HepG2 (cell line): Measurements from ENCODE around the gene ISG20. TPM values are rescaled to one million over a fixed set of nuclear protein-coding genes. Genes with fewer than 3 reads are reported as not detected.
A peak's percentile ranks its signal among the peaks of the same experiment; 100 is the strongest.

Experiments used
- ATAC-seq: fragments of 200-7000 bp; cut with Tn5 transposase; 3 replicates; pipeline ENCODE4 v1.9.1; 2020; ENCODE audit warnings: mild to moderate bottlenecking, moderate library complexity
- BruUV-seq: library from RNA; stranded (reverse); fragments of 400-500 nt; replicated peaks from 2 replicates; lab custom pipeline; 2021; lab: Mats Ljungman, UMichigan
- CTCF ChIA-PET: fragments of 300-600 bp; formaldehyde crosslinking; extraction: SDS; loops from one replicate; lab custom pipeline; 2021; ENCODE audit warnings: low total read pairs, inconsistent platforms, low intra/inter-chr PET ratio; lab: Yijun Ruan, JAX
- POLR2A ChIA-PET: fragments of 350-600 bp; sonication (Branson Sonifier 250); formaldehyde crosslinking; loops from one replicate; lab custom pipeline; 2020; ENCODE audit warnings: antibody characterized with exemption, inconsistent platforms; lab: Yijun Ruan, JAX
- DNase-seq: peaks from one replicate; pipeline ENCODE4 v3.0.0-alpha.2; 2015; ENCODE audit warnings: low spot score
- FAIRE-seq: peaks from 3 replicates; lab custom pipeline; 2011; peaks lifted over from hg19 to GRCh38; lab: Jason Lieb, UNC
- H2AFZ ChIP-seq: one replicate; pipeline ENCODE4 v1.6.1; 2011; ENCODE audit warnings: low read length, inconsistent platforms
- H3K27ac ChIP-seq: fragments of 300-600 bp; 3 replicates; pipeline ENCODE4 v1.8.0; 2011; ENCODE audit warnings: mixed run types, mild to moderate bottlenecking, mixed read lengths, low read length, inconsistent platforms; ENCODE audit not compliant: insufficient read depth; ENCODE audit errors: extremely low read length
- H3K27me3 ChIP-seq, 2 experiments: fragments of 200-600 bp in 1 of 2; 2 replicates in 1 of 2; 3 replicates in 1 of 2; pipeline versions ENCODE4 v1.6.0 to v1.8.0; 2011; ENCODE audit warnings: low read length in 2 of 2, mild to moderate bottlenecking in 2 of 2, moderate library complexity in 2 of 2, inconsistent platforms in 1 of 2; ENCODE audit not compliant: insufficient read depth in 2 of 2, control insufficient read depth in 1 of 2
- H3K36me3 ChIP-seq, 2 experiments: fragments of 200-600 bp in 1 of 2; replicated peaks in 1 of 2; 2 replicates in 1 of 2; 3 replicates in 1 of 2; pipeline versions ENCODE4 v1.5.1 to v1.8.0; 2011; ENCODE audit warnings: low read length in 2 of 2, inconsistent platforms in 1 of 2; ENCODE audit not compliant: insufficient read depth in 2 of 2, control insufficient read depth in 1 of 2
- H3K4me1 ChIP-seq: 2 replicates; pipeline ENCODE4 v1.5.1; 2012; ENCODE audit warnings: low read length, inconsistent platforms; ENCODE audit not compliant: insufficient read depth
- H3K4me2 ChIP-seq: 2 replicates; pipeline ENCODE4 v1.6.0; 2011; ENCODE audit warnings: low read depth, low read length, inconsistent platforms
- H3K4me3 ChIP-seq, 3 experiments: fragments of 200-600 bp in 1 of 3; sonication (generic), shearing (Covaris generic) in 1 of 3; replicated peaks in 1 of 3; 2 replicates each; pipeline ENCODE4 v1.5.1; 2011 to 2016; ENCODE audit warnings: low read length in 3 of 3, inconsistent platforms in 2 of 3, low read depth in 2 of 3, mild to moderate bottlenecking in 2 of 3, control low read depth in 1 of 3, mixed read lengths in 1 of 3; ENCODE audit not compliant: insufficient read depth in 1 of 3
- H3K79me2 ChIP-seq: one replicate; pipeline ENCODE4 v1.6.1; 2011; ENCODE audit warnings: low read length, inconsistent platforms; ENCODE audit not compliant: insufficient read depth
- H3K9ac ChIP-seq: 2 replicates; pipeline ENCODE4 v1.6.0; 2011; ENCODE audit warnings: mild to moderate bottlenecking, low read depth, low read length, inconsistent platforms; ENCODE audit not compliant: insufficient read depth
- H3K9me3 ChIP-seq: 2 replicates; pipeline ENCODE4 v1.5.1; 2012; ENCODE audit warnings: mild to moderate bottlenecking, low read length
- H4K20me1 ChIP-seq: 2 replicates; pipeline ENCODE4 v1.6.0; 2011; ENCODE audit warnings: inconsistent platforms, mild to moderate bottlenecking, low read length, moderate library complexity; ENCODE audit not compliant: insufficient read depth
- CEBPG ChIP-seq: IDR thresholded peaks from 2 replicates; pipeline ENCODE4 v1.6.1; 2016
- EED ChIP-seq: sonication (generic); formaldehyde crosslinking; IDR thresholded peaks from 2 replicates; pipeline ENCODE4 v1.5.0; 2020; ENCODE audit warnings: mild to moderate bottlenecking, missing genetic modification reagents
- FOSL2 ChIP-seq: sonication (generic); formaldehyde crosslinking; IDR thresholded peaks from 2 replicates; pipeline ENCODE4 v1.4.0; 2020; ENCODE audit warnings: missing genetic modification reagents
- GTF2F1 ChIP-seq: fragments of 150-350 bp; IDR thresholded peaks from 2 replicates; pipeline ENCODE4 v1.6.1; 2014; ENCODE audit warnings: low read length
- KDM2A ChIP-seq: sonication (generic); formaldehyde crosslinking; IDR thresholded peaks from 2 replicates; pipeline ENCODE4 v1.4.0; 2020; ENCODE audit warnings: low read depth, missing genetic modification reagents, borderline replicate concordance
- RAD21 ChIP-seq: fragments of 450-650 bp; formaldehyde crosslinking; IDR thresholded peaks from 2 replicates; pipeline ENCODE4 v1.5.0; 2020; ENCODE audit warnings: mild to moderate bottlenecking
- RAD51 ChIP-seq: fragments of 450-650 bp; IDR thresholded peaks from 2 replicates; pipeline ENCODE4 v1.6.1; 2016; ENCODE audit warnings: borderline replicate concordance
- SMC3 ChIP-seq: IDR thresholded peaks from 2 replicates; pipeline ENCODE4 v1.6.1; 2011; ENCODE audit warnings: low read length, improper control_type of control experiment
- STAG1 ChIP-seq: sonication (generic); formaldehyde crosslinking; IDR thresholded peaks from 2 replicates; pipeline ENCODE4 v1.4.0; 2020; ENCODE audit warnings: missing genetic modification reagents
- ZNF136 ChIP-seq: sonication (generic); formaldehyde crosslinking; IDR thresholded peaks from 2 replicates; pipeline ENCODE4 v1.8.1; 2022; ENCODE audit warnings: low read depth, mild to moderate bottlenecking, moderate library complexity, missing genetic modification reagents
- ZNF3 ChIP-seq: IDR thresholded peaks from 2 replicates; pipeline ENCODE4 v1.7.0; 2017; ENCODE audit warnings: inconsistent platforms
- ZNF552 ChIP-seq: sonication (generic); formaldehyde crosslinking; IDR thresholded peaks from 2 replicates; pipeline ENCODE4 v1.9.0; 2022; ENCODE audit warnings: missing genetic modification reagents, mild to moderate bottlenecking, borderline replicate concordance
- ZNF644 ChIP-seq: IDR thresholded peaks from 2 replicates; pipeline ENCODE4 v1.6.1; 2016; ENCODE audit warnings: low read depth
- WGBS: methylation state at CpG from one replicate; pipeline ENCODE4 v1.1.6; 2017; ENCODE audit warnings: low lambda C conversion rate; 5-methylcytosine and 5-hydroxymethylcytosine counted together
- in situ Hi-C: cut with HindIII; loops from 2 replicates; pipeline ENCODE4 v1.10.0; 2017; ENCODE audit warnings: low pct_unique_long_range_greater_than_20kb; ENCODE audit not compliant: extremely low pct_ligation_motif_present
- intact Hi-C: fragments of 100-400 bp; cut with micrococcal nuclease; formaldehyde crosslinking; loops from one replicate; pipeline ENCODE4 v1.10.0; 2022; ENCODE audit not compliant: unreplicated experiment
- polyA plus RNA-seq, 8 experiments: library from polyadenylated mRNA; depleted of rRNA in 3 of 8; stranded (reverse) in 7 of 8; unstranded in 1 of 8; fragments of >200 nt; fragmentation: Illumina TruSeq in 4 of 8; extraction: Trizol in 4 of 8; gene quantifications; 2 replicates each; pipeline versions ENCODE4 v1.2.1 to v1.2.3, GENCODE V29; 2011 to 2016; ENCODE audit warnings: low read depth in 4 of 8, missing spikeins in 1 of 8, mixed read lengths in 1 of 8; ENCODE audit not compliant: insufficient read depth in 1 of 8
- total RNA-seq, 5 experiments: library from RNA; depleted of rRNA; stranded (reverse); fragments of >200 nt; fragmentation: Illumina TruSeq; extraction: Trizol; gene quantifications; 2 replicates each; pipeline ENCODE4 v1.2.3, GENCODE V29; 2016; ENCODE audit warnings: low read depth in 1 of 5
- TF ChIP-seq, protein P1 (sequence below): sonication (generic); formaldehyde crosslinking; IDR thresholded peaks from 2 replicates; pipeline ENCODE4 v1.5.0; 2020; ENCODE audit warnings: mild to moderate bottlenecking, missing genetic modification reagents, moderate library complexity
- TF ChIP-seq, protein P2 (sequence below): sonication (generic); formaldehyde crosslinking; IDR thresholded peaks from 2 replicates; pipeline ENCODE4 v1.5.1; 2020; ENCODE audit warnings: mild to moderate bottlenecking, missing genetic modification reagents, moderate library complexity
- TF ChIP-seq, protein P3 (sequence below): sonication (generic); formaldehyde crosslinking; IDR thresholded peaks from 2 replicates; pipeline ENCODE4 v1.4.0; 2020; ENCODE audit warnings: missing genetic modification reagents

ISG20 gene
- total and polyA plus RNA-seq, 2 of the 13 experiments (the other 11 are each of a cell fraction or from before 2014, with no cell fraction given), result 6.3 to 31.5 TPM

DNA sequence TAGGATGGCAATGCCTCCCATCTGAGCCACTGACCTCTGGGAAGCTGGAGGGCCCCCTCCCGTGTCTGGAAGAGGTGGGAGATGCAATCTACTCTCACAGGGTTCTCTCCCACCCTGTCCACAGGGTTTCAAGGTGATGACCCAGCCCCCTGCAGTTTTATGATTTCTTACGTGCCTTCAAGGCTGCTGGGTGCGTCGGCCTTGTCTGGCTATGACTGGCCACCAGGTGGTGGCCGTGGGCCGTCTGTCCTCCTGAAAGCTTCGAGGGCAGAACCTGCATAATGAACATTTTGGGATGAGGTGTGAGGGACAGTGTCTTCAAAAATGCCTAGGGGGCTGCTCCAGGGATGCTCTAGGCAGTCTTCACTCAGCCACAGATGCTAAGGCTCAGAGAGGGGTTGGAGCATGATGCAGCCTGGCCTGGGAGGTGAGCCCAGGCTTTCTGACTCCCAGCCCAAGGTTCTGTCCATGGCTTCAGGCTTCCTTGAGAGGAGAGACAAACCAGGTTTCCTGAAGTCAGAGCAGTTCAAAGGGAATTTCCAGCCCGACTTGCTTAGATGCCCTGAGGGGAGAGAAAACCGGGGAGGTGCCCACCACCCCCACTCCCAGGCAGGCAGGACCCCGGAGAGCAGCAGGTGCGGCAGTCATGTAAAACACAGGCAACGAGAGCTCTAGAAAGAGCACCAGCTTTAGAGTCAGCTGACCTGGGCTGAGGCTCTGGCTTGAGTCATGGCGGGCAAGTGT, 18.7 kb downstream of the ISG20 start:
- 16% methylated on average over 10 of the region's 13 CpGs for WGBS
- BruUV-seq, result no TSS peak
- Histone ChIP-seq H3K36me3 (no peaks in the 10 kb centered on the region), H3K4me1 (no peaks in the 10 kb centered on the region), H3K4me3 (no peak overlapping the region), H3K4me2 (no peak overlapping the region), H3K9me3 (no peaks in the 10 kb centered on the region), H2AFZ (no peak overlapping the region), H3K27ac (no peak overlapping the region), H4K20me1 (0 out of 2 replicates have a peak, but pooled peaks cover 2% of the 10 kb centered on the region), H3K9ac (no peak overlapping the region), H3K79me2 (no peaks in the 10 kb centered on the region), H3K27me3 (peaks cover 0 to 13% of the 10 kb centered on the region in 2 experiments; a peak in 4 of 5 replicates)
- ChIA-PET CTCF (interaction anchor here (1.1 to 1.5 kb wide), 2 partner anchors 44 to 177 kb away, joined by 6 to 10 read pairs; no protein-coding TSS in a partner anchor), POLR2A (no interaction called here)
- in situ Hi-C loops, result no loop called here
- ATAC-seq (peak; percentile 83), FAIRE-seq (peak; percentile 50), DNase-seq (no peak)
- intact Hi-C loops, result loop anchor here (1.0 kb wide), 2 partner anchors 44 to 177 kb away; no protein-coding TSS in a partner anchor
- TF ChIP-seq ZNF136 (no peak), FOSL2 (0 out of 2 replicates have a peak, but pooled peaks have one; percentile 18), KDM2A (CRISPR knock-in tag) (peak; percentile 57; the same call in 1 of the 2 replicates), RAD21 (peak; percentile 80), RAD51 (no peak), GTF2F1 (no peak), SMC3 (peak; percentile 71), ZNF552 (no peak), EED (CRISPR knock-in tag) (peak; percentile 34; the same call in 1 of the 2 replicates), ZNF644 (CRISPR knock-in tag) (no peak), STAG1 (CRISPR knock-in tag) (peak; percentile 91), ZNF3 (no peak), CEBPG (CRISPR knock-in tag) (no peak)
- TF ChIP-seq, protein P1, sequence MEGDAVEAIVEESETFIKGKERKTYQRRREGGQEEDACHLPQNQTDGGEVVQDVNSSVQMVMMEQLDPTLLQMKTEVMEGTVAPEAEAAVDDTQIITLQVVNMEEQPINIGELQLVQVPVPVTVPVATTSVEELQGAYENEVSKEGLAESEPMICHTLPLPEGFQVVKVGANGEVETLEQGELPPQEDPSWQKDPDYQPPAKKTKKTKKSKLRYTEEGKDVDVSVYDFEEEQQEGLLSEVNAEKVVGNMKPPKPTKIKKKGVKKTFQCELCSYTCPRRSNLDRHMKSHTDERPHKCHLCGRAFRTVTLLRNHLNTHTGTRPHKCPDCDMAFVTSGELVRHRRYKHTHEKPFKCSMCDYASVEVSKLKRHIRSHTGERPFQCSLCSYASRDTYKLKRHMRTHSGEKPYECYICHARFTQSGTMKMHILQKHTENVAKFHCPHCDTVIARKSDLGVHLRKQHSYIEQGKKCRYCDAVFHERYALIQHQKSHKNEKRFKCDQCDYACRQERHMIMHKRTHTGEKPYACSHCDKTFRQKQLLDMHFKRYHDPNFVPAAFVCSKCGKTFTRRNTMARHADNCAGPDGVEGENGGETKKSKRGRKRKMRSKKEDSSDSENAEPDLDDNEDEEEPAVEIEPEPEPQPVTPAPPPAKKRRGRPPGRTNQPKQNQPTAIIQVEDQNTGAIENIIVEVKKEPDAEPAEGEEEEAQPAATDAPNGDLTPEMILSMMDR (CRISPR knock-in tag), result peak; percentile 87
- TF ChIP-seq, protein P2, sequence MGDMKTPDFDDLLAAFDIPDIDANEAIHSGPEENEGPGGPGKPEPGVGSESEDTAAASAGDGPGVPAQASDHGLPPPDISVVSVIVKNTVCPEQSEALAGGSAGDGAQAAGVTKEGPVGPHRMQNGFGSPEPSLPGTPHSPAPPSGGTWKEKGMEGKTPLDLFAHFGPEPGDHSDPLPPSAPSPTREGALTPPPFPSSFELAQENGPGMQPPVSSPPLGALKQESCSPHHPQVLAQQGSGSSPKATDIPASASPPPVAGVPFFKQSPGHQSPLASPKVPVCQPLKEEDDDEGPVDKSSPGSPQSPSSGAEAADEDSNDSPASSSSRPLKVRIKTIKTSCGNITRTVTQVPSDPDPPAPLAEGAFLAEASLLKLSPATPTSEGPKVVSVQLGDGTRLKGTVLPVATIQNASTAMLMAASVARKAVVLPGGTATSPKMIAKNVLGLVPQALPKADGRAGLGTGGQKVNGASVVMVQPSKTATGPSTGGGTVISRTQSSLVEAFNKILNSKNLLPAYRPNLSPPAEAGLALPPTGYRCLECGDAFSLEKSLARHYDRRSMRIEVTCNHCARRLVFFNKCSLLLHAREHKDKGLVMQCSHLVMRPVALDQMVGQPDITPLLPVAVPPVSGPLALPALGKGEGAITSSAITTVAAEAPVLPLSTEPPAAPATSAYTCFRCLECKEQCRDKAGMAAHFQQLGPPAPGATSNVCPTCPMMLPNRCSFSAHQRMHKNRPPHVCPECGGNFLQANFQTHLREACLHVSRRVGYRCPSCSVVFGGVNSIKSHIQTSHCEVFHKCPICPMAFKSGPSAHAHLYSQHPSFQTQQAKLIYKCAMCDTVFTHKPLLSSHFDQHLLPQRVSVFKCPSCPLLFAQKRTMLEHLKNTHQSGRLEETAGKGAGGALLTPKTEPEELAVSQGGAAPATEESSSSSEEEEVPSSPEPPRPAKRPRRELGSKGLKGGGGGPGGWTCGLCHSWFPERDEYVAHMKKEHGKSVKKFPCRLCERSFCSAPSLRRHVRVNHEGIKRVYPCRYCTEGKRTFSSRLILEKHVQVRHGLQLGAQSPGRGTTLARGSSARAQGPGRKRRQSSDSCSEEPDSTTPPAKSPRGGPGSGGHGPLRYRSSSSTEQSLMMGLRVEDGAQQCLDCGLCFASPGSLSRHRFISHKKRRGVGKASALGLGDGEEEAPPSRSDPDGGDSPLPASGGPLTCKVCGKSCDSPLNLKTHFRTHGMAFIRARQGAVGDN (CRISPR knock-in tag), result 0 out of 2 replicates have a peak, but pooled peaks have one; percentile 16
- TF ChIP-seq, protein P3, sequence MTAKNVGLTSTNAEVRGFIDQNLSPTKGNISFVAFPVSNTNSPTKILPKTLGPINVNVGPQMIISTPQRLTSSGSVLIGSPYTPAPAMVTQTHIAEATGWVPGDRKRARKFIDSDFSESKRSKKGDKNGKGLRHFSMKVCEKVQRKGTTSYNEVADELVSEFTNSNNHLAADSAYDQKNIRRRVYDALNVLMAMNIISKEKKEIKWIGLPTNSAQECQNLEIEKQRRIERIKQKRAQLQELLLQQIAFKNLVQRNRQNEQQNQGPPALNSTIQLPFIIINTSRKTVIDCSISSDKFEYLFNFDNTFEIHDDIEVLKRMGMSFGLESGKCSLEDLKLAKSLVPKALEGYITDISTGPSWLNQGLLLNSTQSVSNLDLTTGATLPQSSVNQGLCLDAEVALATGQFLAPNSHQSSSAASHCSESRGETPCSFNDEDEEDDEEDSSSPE (CRISPR knock-in tag), result no peak
